SK-N-MC (cell line): Measurements from ENCODE around the gene CTBP2.

Experiments used
- DNase-seq: peaks from one replicate; pipeline ENCODE4 v3.0.0-alpha.2; 2011; ENCODE audit warnings: low read depth, low spot score
- H3K27ac ChIP-seq: fragments of 200-600 bp; sonication (generic); 2 replicates; pipeline ENCODE4 v1.5.1; 2016; ENCODE audit warnings: mixed run types
- H3K36me3 ChIP-seq: fragments of 200-600 bp; sonication (generic); 2 replicates; pipeline ENCODE4 v1.6.1; 2017; ENCODE audit warnings: antibody characterized with exemption, low read length, mixed read lengths; ENCODE audit not compliant: insufficient read depth
- H3K4me3 ChIP-seq: fragments of 200-600 bp; sonication (generic); 2 replicates; pipeline ENCODE4 v1.5.1; 2016
- H3K9ac ChIP-seq: fragments of 200-600 bp; sonication (generic); 2 replicates; pipeline ENCODE4 v1.8.0; 2017; ENCODE audit warnings: mixed run types, mixed read lengths; ENCODE audit not compliant: insufficient read length
- H3K9me3 ChIP-seq: fragments of 200-600 bp; sonication (generic); 2 replicates; pipeline ENCODE4 v1.6.1; 2017; ENCODE audit warnings: low read depth, mild to moderate bottlenecking, antibody characterized with exemption, low read length, moderate library complexity, mixed read lengths
- EZH2 ChIP-seq: fragments of 200-600 bp; sonication (generic); IDR thresholded peaks from one replicate; pipeline ENCODE4 v1.6.1; 2017; ENCODE audit warnings: antibody characterized with exemption
- FOXP2 ChIP-seq: optimal IDR thresholded peaks from 2 replicates; pipeline ENCODE3; 2011; ENCODE audit warnings: mild to moderate bottlenecking, moderate library complexity; ENCODE audit not compliant: insufficient read depth; ENCODE audit errors: extremely low read length, control extremely low read depth
- POLR2AphosphoS5 ChIP-seq: IDR thresholded peaks from 2 replicates; pipeline ENCODE4 v1.6.1; 2012; ENCODE audit warnings: mild to moderate bottlenecking, low read depth, low read length, borderline replicate concordance

CTBP2 gene

GRCh38 chr10:125107965-125108580, 52.3 kb downstream of the CTBP2 start:
- no peak overlapping the region for H3K27ac ChIP-seq
- H3K4me3 ChIP-seq = no peak overlapping the region
- peaks cover 19% of the 10 kb centered on the region for H3K36me3 ChIP-seq
- TF ChIP-seq EZH2 (no peak), POLR2AphosphoS5 (no peak), FOXP2 (no peak)
- no peaks in the 10 kb centered on the region for H3K9me3 ChIP-seq
- no peak for DNase-seq
- H3K9ac ChIP-seq = no peak overlapping the region

DNA sequence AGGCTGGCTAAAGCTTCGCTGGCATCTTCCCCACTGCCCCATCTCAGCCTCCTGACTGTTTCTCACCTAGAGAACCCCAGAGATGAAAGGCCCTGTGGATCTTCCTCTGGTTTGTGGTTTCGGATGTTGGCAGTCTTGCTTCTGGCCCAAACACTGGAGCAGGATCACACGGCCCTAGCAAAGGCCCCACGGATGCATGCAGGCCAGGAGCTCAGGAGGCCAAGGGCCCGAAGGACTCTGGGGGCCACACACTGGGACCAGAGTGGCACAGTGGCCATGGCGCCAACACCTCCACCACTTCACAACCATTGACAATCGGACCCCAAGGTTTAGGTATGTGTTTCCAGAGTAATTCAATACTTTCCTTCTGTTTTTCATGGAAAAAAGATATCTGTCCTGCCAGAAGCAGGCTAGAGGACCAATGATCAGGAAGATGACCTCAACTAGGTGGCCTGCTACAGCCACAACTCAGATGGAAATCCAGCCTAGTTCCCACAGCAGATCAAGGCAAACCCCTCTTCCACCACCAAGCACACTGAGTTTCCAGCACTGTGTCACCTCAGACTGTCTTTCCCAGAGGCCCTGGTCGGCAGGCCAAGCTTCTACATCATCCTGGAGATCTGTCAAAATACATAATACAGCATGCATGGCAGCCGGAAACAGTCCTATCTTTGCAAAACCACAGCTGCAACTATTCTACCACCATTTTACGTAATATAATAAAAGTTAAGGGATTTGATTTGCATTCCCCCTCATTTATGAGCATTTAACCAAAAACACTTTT, 53.0 kb downstream of the CTBP2 start:
- Histone ChIP-seq H3K36me3 (peaks cover 19% of the 10 kb centered on the region), H3K9ac (no peak overlapping the region), H3K9me3 (no peaks in the 10 kb centered on the region), H3K27ac (no peak overlapping the region), H3K4me3 (no peak overlapping the region)
- no peak for DNase-seq
- TF ChIP-seq FOXP2 = no peak
- no peak for TF ChIP-seq EZH2
- TF ChIP-seq POLR2AphosphoS5 = no peak

GRCh38 chr10:125106586-125106985, 53.8 kb downstream of the CTBP2 start:
- no peak overlapping the region for H3K9ac ChIP-seq
- no peak for TF ChIP-seq EZH2
- TF ChIP-seq FOXP2 = no peak
- TF ChIP-seq POLR2AphosphoS5 = no peak
- H3K9me3 ChIP-seq = no peaks in the 10 kb centered on the region
- no peak for DNase-seq
- no peak overlapping the region for H3K4me3 ChIP-seq
- H3K36me3 ChIP-seq = peaks cover 19% of the 10 kb centered on the region
- H3K27ac ChIP-seq = no peak overlapping the region

GRCh38 chr10:125105706-125106255, 54.6 kb downstream of the CTBP2 start:
- no peak for DNase-seq
- peaks cover 19% of the 10 kb centered on the region for H3K36me3 ChIP-seq
- H3K9me3 ChIP-seq = no peaks in the 10 kb centered on the region
- H3K4me3 ChIP-seq = no peak overlapping the region
- no peak for TF ChIP-seq EZH2
- no peak for TF ChIP-seq POLR2AphosphoS5
- no peak for TF ChIP-seq FOXP2
- no peak overlapping the region for H3K9ac ChIP-seq
- no peak overlapping the region for H3K27ac ChIP-seq

GRCh38 chr10:125105155-125105554, 55.2 kb downstream of the CTBP2 start:
- TF ChIP-seq EZH2 (no peak), FOXP2 (no peak), POLR2AphosphoS5 (no peak)
- no peaks in the 10 kb centered on the region for H3K9me3 ChIP-seq
- H3K9ac ChIP-seq = no peak overlapping the region
- no peak for DNase-seq
- H3K4me3 ChIP-seq = no peak overlapping the region
- no peak overlapping the region for H3K27ac ChIP-seq
- peaks cover 19% of the 10 kb centered on the region for H3K36me3 ChIP-seq

DNA sequence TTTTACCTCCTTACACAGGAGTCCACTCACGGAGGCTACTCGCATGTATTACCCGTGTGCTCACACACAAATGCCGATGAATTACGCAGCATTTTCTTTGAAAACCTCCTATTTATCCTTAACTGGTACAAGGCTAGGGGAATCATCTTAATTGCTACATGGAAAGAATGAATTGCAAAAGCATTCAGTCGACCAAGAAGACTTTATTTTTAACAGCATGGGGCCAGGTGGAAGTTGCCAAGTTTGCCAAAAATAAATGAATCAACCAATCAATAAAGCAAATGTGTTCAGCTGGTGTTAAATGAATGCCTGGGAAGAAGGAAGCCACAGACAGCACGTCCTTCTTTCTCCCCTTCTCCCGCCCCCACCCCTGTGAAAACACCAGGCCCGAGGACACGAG, 55.8 kb downstream of the CTBP2 start:
- no peaks in the 10 kb centered on the region for H3K9me3 ChIP-seq
- no peak overlapping the region for H3K4me3 ChIP-seq
- DNase-seq = no peak
- no peak overlapping the region for H3K9ac ChIP-seq
- peaks cover 17% of the 10 kb centered on the region for H3K36me3 ChIP-seq
- no peak overlapping the region for H3K27ac ChIP-seq
- TF ChIP-seq POLR2AphosphoS5 = no peak
- TF ChIP-seq EZH2 = no peak
- TF ChIP-seq FOXP2 = no peak

GRCh38 chr10:125103924-125104323, 56.4 kb downstream of the CTBP2 start:
- H3K9me3 ChIP-seq = no peaks in the 10 kb centered on the region
- TF ChIP-seq POLR2AphosphoS5 (no peak), EZH2 (no peak)
- H3K9ac ChIP-seq = no peak overlapping the region
- DNase-seq = no peak
- H3K36me3 ChIP-seq = peaks cover 11% of the 10 kb centered on the region
- no peak overlapping the region for H3K27ac ChIP-seq
- H3K4me3 ChIP-seq = no peak overlapping the region

DNA sequence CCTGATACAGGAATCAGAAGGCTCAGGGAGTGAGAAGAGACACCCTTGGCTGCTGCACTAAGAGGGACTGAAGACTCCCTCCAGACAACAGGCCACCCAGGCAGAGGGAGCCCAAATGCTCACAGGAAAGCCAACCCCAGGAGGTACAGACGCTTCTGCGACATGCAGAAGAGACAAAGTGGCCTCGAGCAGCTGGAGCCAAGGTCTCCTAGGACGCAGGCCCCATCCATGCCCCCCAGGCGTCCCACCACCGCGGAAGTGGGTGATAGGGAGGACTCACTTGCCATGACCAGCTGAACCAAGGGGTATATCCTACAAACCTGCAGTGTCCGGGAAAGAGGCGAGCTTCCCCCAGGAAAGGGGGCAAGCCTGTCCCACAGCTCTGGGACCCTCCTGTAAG, 56.9 kb downstream of the CTBP2 start:
- Histone ChIP-seq H3K9ac (no peak overlapping the region), H3K36me3 (peaks cover 7% of the 10 kb centered on the region; the same call in 1 of the 2 replicates), H3K9me3 (no peaks in the 10 kb centered on the region), H3K27ac (no peak overlapping the region), H3K4me3 (no peak overlapping the region)
- no peak for DNase-seq
- TF ChIP-seq POLR2AphosphoS5 = no peak
- no peak for TF ChIP-seq FOXP2
- no peak for TF ChIP-seq EZH2

DNA sequence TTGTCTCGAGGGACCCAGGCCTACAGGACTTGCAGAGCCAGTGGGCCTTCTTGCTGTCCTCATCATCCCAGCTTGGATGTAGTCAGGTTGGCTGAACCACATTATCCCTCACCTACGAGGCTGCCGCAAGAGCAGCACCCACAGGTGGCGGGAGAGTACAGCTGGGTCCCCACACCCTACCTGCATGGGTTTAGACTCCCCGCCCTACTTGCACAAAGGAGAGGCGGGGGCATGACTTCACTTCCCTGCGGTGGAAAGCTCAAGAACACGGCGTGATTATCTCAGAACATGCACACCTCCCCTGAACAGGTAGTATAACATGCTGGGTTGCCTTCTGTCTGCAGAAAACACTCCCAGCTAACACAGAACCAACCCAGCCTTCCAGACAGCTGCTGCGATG, 57.5 kb downstream of the CTBP2 start:
- TF ChIP-seq POLR2AphosphoS5 (no peak), FOXP2 (no peak), EZH2 (no peak)
- no peak overlapping the region for H3K4me3 ChIP-seq
- no peak overlapping the region for H3K9ac ChIP-seq
- peaks cover 1% of the 10 kb centered on the region; the same call in 1 of the 2 replicates for H3K36me3 ChIP-seq
- no peak overlapping the region for H3K27ac ChIP-seq
- no peak for DNase-seq
- no peaks in the 10 kb centered on the region for H3K9me3 ChIP-seq
